SK-N-MC (cell line): Measurements from ENCODE around the gene MTHFD1.

Experiments
- EZH2 ChIP-seq: fragments of 200-600 bp; sonication (generic); IDR thresholded peaks from one replicate; pipeline ENCODE4 v1.6.1; 2017; ENCODE audit warnings: antibody characterized with exemption
- FOXP2 ChIP-seq: optimal IDR thresholded peaks from 2 replicates; pipeline ENCODE3; 2011; ENCODE audit warnings: mild to moderate bottlenecking, moderate library complexity; ENCODE audit not compliant: insufficient read depth; ENCODE audit errors: extremely low read length, control extremely low read depth

DNA sequence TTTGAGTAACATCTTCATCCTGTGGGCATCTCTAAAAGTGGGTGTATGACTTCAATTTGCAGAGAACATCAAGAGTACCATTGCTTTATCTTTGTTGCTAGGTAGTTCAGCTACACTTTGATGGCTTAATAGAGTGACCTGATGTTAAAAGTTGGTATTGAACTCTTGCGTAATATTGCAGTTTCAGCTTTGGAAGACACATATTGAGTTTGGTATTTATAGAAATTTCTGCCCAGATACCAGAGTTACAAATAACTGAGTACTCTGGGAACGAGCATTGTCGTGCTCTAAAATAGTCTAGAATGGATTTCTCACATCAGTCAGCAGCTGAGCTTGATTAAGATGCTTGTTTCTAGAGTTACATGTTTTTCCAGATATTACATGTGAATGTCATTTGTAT lies 52.3 kb downstream of the MTHFD1 start:
- no peak for TF ChIP-seq EZH2
- TF ChIP-seq FOXP2 = no peak
